Psoas muscle (tissue), 8 donors: ENCODE results near the gene IDUA. TPM values are rescaled to one million over a fixed set of nuclear protein-coding genes. Genes with fewer than 3 reads are reported as not detected.
A peak's percentile ranks its signal among the peaks of the same experiment; 100 is the strongest.

Experiments used
- ATAC-seq, 4 donors: fragments of 200-7000 bp; cut with Tn5 transposase; one replicate each; pipeline ENCODE4 v1.9.1; 2020; ENCODE audit warnings: moderate library complexity in 3 of 4, mild to moderate bottlenecking in 2 of 4
- DNase-seq, 2 donors: peaks; one replicate each; pipeline ENCODE4 v3.0.0-alpha.2; 2020
- H3K27ac ChIP-seq: fragments of 200-600 bp; one replicate; pipeline ENCODE4 v1.8.0; 2022
- H3K27me3 ChIP-seq, 3 donors: fragments of 200-600 bp in 1 of 3; one replicate each; pipeline versions ENCODE4 v1.6.1 to v1.8.0; 2013 to 2022; ENCODE audit warnings: low read length in 2 of 3, mild to moderate bottlenecking in 2 of 3, moderate library complexity in 1 of 3; ENCODE audit not compliant: insufficient read depth in 3 of 3
- H3K36me3 ChIP-seq, 2 donors: fragments of 200-600 bp in 1 of 2; one replicate each; pipeline versions ENCODE4 v1.6.1 to v1.8.0; 2013 to 2022; ENCODE audit warnings: low read depth in 1 of 2, mild to moderate bottlenecking in 1 of 2, moderate library complexity in 1 of 2; ENCODE audit not compliant: insufficient read depth in 1 of 2
- H3K4me1 ChIP-seq: fragments of 200-600 bp; one replicate; pipeline ENCODE4 v1.8.0; 2022
- H3K4me3 ChIP-seq: fragments of 200-600 bp; one replicate; pipeline ENCODE4 v1.8.0; 2022; ENCODE audit warnings: mild to moderate bottlenecking
- H3K9me3 ChIP-seq: fragments of 200-600 bp; one replicate; pipeline ENCODE4 v1.8.0; 2022
- WGBS, 3 donors: extraction: QIAGEN DNeasy Blood & Tissue Kit; methylation state at CpG; one replicate each; pipeline versions ENCODE4 v1.1.6 to v1.1.7; 2013; 5-methylcytosine and 5-hydroxymethylcytosine counted together
- intact Hi-C, 2 donors: fragments of 100-400 bp; cut with DNase I; formaldehyde crosslinking; loops; one replicate each; pipeline versions ENCODE4 v1.11.0 to v1.14.2; 2022
- polyA plus RNA-seq, 3 donors: library from polyadenylated mRNA; stranded (reverse); fragments of 200-250 nt; gene quantifications; one replicate each; pipeline ENCODE4 v1.2.3, GENCODE V29; 2013
- total RNA-seq, 4 donors: library from RNA; stranded (reverse); fragmentation: NEBNext Ultra II Directional in 2 of 4; extraction: Animal tissue kit (Norgen Biotek cat#: 25700) in 2 of 4; gene quantifications; one replicate each; pipeline versions ENCODE4 v1.2.1 to v1.2.4, GENCODE V29; 2021 to 2023
- TF ChIP-seq, protein P1 (sequence below): fragments of 200-600 bp; IDR thresholded peaks from one replicate; pipeline ENCODE4 v1.8.0; 2022; ENCODE audit warnings: antibody characterized with exemption
- donor health status: healthy with polysubstance abuse.
- donor health status: DM: no; HTN: no; CAD: no; lungs with moderate emphysema.
- donor health status: Bipolar disorder and iron deficiency.
- donor health status: healthy.
- donor health status: DM: yes; HTN: yes; CAD: no.
- donor health status: DM: no; HTN: no; CAD: no.
- donor health status: DM: no; HTN: no; CAD: no.
- donor health status: DM: yes; HTN: yes; CAD: no.

IDUA gene
- total and polyA plus RNA-seq, 7 donors, result 1.3 to 6.0 (median 5.1) TPM

DNA sequence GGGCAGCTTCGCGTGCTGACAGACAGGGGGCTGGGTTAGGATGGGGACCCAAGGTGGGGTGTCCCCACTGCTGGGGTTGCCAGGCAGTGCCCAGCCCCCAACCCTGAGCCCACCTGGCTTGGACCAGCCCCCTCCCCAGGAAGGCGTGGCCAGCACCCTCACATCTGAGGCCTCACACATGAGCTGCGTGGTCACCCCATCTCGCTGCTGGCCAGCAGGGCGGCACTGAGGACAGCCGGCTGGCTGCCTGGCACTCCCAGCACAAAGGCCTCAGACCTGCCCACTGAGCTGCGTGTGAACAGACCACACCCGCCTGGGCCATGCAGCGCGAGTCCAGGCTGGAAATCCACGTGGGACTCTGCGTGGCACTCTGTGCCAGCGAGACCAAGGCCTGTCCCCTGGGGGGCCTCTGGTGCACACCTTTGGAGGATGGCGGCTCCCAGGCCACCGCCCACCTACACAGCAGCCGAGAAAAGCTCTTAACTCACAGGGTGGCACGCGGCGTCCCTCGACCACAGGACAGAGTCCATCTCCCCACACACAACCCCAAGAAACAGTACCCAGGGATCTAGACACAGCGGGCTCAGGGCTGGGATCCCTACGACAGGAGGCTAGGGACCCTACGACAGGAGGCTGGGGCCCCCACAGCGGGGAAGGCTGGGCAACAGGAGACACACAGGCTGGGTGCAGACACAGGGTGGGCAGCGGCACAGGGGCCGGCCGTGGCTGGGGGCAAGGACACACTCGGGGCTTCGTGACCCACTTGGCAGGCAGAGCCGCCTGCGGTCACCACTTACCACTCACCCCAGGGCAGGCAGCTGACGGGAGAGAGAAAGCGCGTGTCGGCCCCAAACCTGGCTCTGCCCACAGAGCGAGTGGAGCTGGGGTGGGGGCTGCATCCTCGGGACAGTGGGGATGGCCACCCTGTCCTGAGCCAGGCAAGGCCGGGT lies 23.3 kb upstream of the IDUA start:
- H3K27ac ChIP-seq, result no peak overlapping the region
- intact Hi-C loops, result no loop called here
- H3K9me3 ChIP-seq, result no peaks in the 10 kb centered on the region
- H3K4me3 ChIP-seq, result no peak overlapping the region
- peaks cover 0 to 4% (median 0%) of the 10 kb centered on the region in 3 donors for H3K27me3 ChIP-seq
- 93 to 94% (median 94%) methylated on average over 37 to 39 of the region's 39 CpGs for WGBS, 3 donors
- no peaks in the 10 kb centered on the region for H3K4me1 ChIP-seq
- DNase-seq, result no peak
- peaks cover 2 to 37% of the 10 kb centered on the region in 2 donors for H3K36me3 ChIP-seq
- ATAC-seq, result no peak
- TF ChIP-seq, protein P1, sequence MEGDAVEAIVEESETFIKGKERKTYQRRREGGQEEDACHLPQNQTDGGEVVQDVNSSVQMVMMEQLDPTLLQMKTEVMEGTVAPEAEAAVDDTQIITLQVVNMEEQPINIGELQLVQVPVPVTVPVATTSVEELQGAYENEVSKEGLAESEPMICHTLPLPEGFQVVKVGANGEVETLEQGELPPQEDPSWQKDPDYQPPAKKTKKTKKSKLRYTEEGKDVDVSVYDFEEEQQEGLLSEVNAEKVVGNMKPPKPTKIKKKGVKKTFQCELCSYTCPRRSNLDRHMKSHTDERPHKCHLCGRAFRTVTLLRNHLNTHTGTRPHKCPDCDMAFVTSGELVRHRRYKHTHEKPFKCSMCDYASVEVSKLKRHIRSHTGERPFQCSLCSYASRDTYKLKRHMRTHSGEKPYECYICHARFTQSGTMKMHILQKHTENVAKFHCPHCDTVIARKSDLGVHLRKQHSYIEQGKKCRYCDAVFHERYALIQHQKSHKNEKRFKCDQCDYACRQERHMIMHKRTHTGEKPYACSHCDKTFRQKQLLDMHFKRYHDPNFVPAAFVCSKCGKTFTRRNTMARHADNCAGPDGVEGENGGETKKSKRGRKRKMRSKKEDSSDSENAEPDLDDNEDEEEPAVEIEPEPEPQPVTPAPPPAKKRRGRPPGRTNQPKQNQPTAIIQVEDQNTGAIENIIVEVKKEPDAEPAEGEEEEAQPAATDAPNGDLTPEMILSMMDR, result no peak

DNA sequence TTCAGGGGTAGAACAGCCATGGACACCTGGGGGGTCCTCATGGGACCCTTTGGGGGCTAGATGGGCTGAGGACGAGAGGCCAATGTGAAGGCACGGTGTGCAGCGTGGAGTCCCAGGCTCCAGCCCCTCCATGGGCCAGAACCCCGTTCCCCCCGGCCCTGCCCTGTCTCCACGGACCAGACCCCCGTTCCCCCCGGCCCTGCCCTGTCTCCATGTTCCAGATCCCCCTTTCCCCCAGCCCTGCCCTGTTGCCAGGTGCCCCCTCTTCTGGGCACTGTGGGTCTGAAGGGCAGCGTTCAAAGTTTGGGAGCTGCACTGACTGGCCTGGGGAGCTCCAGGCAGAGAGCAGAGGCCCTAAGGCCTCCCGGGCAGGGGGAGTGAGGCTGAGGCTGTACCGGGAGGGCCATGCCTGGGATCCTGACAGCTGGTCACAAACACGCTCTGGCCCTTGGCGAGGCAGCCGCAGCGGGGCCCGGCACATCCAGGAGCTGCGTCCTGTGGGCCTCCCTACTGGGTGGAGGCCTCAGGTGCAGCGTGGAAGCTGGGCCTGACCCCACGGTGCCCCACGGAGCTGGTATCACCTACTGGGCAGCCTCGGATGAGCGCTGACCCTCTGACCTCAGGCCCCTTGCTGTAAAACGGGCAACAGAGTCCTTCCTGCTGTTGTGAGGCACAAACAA lies 22.4 kb upstream of the IDUA start:
- Histone ChIP-seq H3K36me3 (peaks cover 2 to 32% of the 10 kb centered on the region in 2 donors), H3K4me3 (no peak overlapping the region), H3K9me3 (no peaks in the 10 kb centered on the region), H3K27me3 (peaks cover 0 to 8% (median 0%) of the 10 kb centered on the region in 3 donors), H3K4me1 (no peaks in the 10 kb centered on the region), H3K27ac (no peak overlapping the region)
- intact Hi-C loops, result no loop called here
- DNase-seq, result peak in 1 of 2 donors; percentile 39
- TF ChIP-seq, protein P1, result no peak
- 86 to 88% (median 87%) methylated on average over 20 to 23 of the region's 23 CpGs for WGBS, 3 donors
- ATAC-seq, result no peak

DNA sequence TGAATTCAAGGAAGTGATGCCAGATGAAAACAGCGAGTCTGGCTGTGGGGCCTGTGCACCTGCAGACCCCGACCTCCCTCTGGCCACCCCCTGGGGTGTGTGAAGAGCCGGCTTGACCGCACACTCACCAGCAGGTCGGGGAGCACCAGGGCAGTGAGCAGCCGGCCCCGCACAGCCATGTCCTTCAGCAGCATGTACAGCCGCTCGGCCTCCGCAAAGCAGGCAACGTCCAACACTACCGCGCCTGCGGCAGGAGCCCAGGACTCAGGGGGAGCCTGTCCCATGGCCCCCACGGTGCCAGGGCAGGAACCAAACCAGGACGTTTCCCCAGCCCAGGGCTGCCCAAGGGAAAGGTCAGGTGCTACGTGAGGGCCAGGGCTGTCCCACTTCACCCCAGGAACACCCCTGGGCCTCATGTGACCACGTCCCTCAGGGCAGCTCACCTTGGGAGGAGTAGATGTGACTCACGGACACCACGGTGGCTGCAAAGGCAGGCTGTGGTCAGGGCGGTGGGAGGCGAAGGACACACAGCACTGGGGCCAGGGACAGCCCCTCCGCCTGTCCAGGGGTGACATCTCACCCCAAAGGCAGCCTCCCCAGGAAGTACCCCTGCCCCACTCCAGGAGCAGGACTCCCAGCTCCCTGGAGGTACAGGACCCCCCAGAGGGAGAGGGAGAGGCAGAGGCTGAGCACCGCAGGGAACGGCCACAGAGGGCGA lies 21.6 kb upstream of the IDUA start:
- peaks cover 0 to 8% (median 0%) of the 10 kb centered on the region in 3 donors for H3K27me3 ChIP-seq
- peaks cover 2 to 32% of the 10 kb centered on the region in 2 donors for H3K36me3 ChIP-seq
- no peak overlapping the region for H3K4me3 ChIP-seq
- DNase-seq, result peak in 1 of 2 donors; percentile 32
- H3K9me3 ChIP-seq, result no peaks in the 10 kb centered on the region
- TF ChIP-seq, protein P1, result no peak
- intact Hi-C loops, result no loop called here
- ATAC-seq, result no peak
- H3K27ac ChIP-seq, result no peak overlapping the region
- 92 to 96% (median 93%) methylated on average over 23 to 26 of the region's 26 CpGs for WGBS, 3 donors
- H3K4me1 ChIP-seq, result no peaks in the 10 kb centered on the region

DNA sequence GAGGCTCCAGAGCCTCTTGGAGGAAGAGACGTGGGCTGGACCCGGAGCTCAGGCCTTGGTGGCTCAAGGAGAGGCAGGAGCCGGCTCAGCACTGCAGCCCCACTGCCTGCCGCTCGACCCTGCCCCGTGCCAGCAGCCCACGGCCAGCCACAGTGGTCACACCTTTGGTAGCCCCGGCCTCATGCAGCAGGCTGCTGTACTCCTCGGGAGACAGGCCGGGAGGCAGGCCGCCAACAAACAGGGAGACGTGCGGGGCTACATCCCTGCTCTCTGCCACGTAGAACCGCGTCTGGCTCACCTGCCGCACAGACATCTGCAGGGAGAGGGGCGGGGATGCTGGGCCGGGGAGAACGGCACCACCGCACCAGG lies 21.1 kb upstream of the IDUA start:
- Histone ChIP-seq H3K9me3 (no peaks in the 10 kb centered on the region), H3K4me3 (no peak overlapping the region), H3K27me3 (peaks cover 0 to 8% (median 2%) of the 10 kb centered on the region in 3 donors), H3K27ac (no peak overlapping the region), H3K36me3 (peaks cover 2 to 32% of the 10 kb centered on the region in 2 donors), H3K4me1 (no peaks in the 10 kb centered on the region)
- ATAC-seq, result no peak
- peak in 1 of 2 donors; percentile 51 for DNase-seq
- WGBS, 3 donors, result 86 to 91% (median 91%) methylated on average over 21 of the region's 21 CpGs
- intact Hi-C loops, result no loop called here
- TF ChIP-seq, protein P1, result no peak
